ENCODE data around the gene NSDHL. TPM values are rescaled to one million over a fixed set of nuclear protein-coding genes. Genes with fewer than 3 reads are reported as not detected.

NSDHL gene
- total and polyA plus RNA-seq, 12 donors = 8.6 to 41.4 (median 16.1) TPM

DNA sequence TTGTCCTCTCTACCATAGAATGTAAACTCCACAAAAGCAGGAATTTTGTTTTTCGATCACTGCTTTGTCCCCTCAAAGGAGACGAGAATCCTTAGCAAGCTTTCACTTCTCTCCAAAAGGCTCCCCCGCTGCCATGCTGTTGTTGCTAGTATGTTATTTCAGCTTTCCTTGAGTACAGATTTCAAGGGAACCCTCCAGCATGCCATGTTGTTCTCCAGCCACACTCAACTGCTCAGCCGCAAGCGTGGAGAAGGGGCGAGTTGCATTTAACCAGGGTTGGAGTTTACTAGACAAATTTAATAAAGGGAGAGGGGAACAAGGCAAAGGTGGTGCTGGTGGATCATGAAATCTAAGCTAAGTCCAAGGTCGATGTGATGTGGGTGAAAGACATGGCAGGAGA is 23.1 kb downstream of the NSDHL start:
- no peak overlapping the region for H3K27ac ChIP-seq
- no peaks in the 10 kb centered on the region for H3K9me3 ChIP-seq
- H3K4me3 ChIP-seq = no peak overlapping the region
- intact Hi-C loops (cut with DNase I) = no loop called here
- TF ChIP-seq, protein P1, sequence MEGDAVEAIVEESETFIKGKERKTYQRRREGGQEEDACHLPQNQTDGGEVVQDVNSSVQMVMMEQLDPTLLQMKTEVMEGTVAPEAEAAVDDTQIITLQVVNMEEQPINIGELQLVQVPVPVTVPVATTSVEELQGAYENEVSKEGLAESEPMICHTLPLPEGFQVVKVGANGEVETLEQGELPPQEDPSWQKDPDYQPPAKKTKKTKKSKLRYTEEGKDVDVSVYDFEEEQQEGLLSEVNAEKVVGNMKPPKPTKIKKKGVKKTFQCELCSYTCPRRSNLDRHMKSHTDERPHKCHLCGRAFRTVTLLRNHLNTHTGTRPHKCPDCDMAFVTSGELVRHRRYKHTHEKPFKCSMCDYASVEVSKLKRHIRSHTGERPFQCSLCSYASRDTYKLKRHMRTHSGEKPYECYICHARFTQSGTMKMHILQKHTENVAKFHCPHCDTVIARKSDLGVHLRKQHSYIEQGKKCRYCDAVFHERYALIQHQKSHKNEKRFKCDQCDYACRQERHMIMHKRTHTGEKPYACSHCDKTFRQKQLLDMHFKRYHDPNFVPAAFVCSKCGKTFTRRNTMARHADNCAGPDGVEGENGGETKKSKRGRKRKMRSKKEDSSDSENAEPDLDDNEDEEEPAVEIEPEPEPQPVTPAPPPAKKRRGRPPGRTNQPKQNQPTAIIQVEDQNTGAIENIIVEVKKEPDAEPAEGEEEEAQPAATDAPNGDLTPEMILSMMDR (IDR thresholded peaks at IDR 0.05) = no peak
- ATAC-seq (no peak), DNase-seq (no peak)
- H3K4me1 ChIP-seq = no peaks in the 10 kb centered on the region
- 96 to 98% methylated on average over 7 of the region's 7 CpGs for WGBS, 2 donors
- peaks cover 0 to 4% (median 0%) of the 10 kb centered on the region in 7 donors for H3K27me3 ChIP-seq
- H3K36me3 ChIP-seq = peaks cover 0 to 71% (median 0%) of the 10 kb centered on the region in 9 donors

DNA sequence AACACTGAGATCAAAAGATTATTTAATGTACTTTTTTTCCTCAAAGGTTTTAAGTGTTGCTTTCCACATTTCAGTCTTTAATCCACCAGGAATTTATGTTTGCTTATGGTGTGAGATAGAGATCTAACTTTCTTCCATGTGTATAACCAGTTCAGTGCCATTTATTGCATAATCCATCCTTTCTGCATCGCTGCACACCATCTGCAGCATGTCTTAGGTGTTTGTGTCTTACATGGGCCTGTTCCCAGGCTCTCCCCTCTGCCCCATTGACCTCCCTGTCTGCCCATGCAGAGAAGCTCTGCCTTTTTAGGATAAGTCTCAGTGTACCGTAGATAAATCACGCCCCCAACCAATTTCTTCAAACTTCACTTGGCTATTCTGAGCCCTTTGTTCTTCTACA is 30.3 kb downstream of the NSDHL start:
- TF ChIP-seq, protein P1 (IDR thresholded peaks at IDR 0.05) = no peak
- intact Hi-C loops (cut with DNase I) = no loop called here
- Histone ChIP-seq H3K4me3 (no peak overlapping the region), H3K27me3 (peaks cover 0 to 4% (median 0%) of the 10 kb centered on the region in 7 donors), H3K36me3 (peaks cover 0 to 66% (median 0%) of the 10 kb centered on the region in 9 donors), H3K9me3 (no peaks in the 10 kb centered on the region), H3K27ac (no peak overlapping the region), H3K4me1 (no peaks in the 10 kb centered on the region)
- WGBS, 2 donors = 84 to 88% methylated on average over 3 of the region's 3 CpGs
- DNase-seq = no peak
- no peak for ATAC-seq

DNA sequence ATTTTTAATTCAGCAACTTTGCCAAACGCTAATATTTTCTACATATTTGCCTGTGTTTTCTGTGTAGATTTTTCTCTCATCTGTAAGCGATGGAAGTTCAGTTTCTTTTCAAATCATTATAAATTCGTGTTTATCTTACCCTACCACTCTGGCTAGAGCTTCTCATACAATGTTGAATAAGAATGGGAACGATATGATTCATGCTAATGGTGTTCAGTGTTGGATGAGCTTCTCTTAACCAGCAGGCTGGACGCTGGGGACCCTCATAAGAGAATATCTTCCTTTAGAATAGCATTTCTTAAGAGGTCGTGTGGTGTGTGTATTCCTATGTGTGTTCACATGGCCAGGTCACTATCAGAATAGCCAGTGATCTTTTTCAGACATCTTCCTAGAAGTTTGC is 31.0 kb downstream of the NSDHL start:
- Histone ChIP-seq H3K27me3 (no peaks in the 10 kb centered on the region), H3K27ac (no peak overlapping the region), H3K4me1 (no peaks in the 10 kb centered on the region), H3K9me3 (no peaks in the 10 kb centered on the region), H3K36me3 (peaks cover 0 to 65% (median 0%) of the 10 kb centered on the region in 9 donors), H3K4me3 (no peak overlapping the region)
- DNase-seq = no peak
- TF ChIP-seq, protein P1 (IDR thresholded peaks at IDR 0.05) = no peak
- intact Hi-C loops (cut with DNase I) = no loop called here
- 90 to 93% methylated on average over 6 of the region's 6 CpGs for WGBS, 2 donors
- ATAC-seq = no peak

DNA sequence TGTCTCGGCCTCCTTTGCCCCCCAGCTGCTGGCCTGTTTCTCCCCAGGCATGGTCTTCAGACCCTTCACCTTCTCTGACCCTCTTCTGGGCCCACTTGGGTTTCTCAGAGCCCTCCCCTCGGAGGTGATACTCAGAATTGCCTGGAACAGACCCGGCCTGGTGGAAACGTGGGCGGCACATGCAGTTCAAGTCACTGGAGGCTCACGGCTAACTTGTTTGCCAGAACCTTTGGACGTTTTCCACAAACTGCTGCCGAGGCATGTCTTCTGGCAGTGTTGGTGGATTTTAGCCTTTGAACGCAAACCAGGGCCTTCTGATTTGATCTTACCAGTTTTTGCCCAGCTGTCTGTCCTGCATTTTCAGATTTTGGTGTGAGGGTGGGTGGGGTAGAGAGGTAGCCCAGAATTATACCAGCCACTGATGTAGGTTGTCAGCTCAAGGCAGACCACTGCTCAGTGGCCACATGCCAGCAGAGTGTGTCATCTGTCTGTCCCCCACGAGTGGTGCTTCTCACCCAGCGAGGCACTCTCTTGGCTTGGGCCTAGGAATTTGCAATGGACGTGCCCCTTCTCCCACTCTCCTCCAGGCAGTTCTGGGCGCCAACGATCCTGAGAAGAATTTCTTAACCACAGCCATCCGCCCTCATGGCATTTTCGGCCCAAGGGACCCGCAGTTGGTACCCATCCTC is 34.5 kb downstream of the NSDHL start:
- DNase-seq (no peak), ATAC-seq (peak in 2 of 8 donors; percentile 36 to 37)
- Histone ChIP-seq H3K9me3 (no peaks in the 10 kb centered on the region), H3K4me1 (no peaks in the 10 kb centered on the region), H3K36me3 (peaks cover 0 to 76% (median 4%) of the 10 kb centered on the region in 9 donors), H3K27me3 (no peaks in the 10 kb centered on the region), H3K4me3 (no peak overlapping the region), H3K27ac (no peak overlapping the region)
- 78 to 87% methylated on average over 16 to 17 of the region's 17 CpGs for WGBS, 2 donors
- TF ChIP-seq, protein P1 (IDR thresholded peaks at IDR 0.05) = no peak
- intact Hi-C loops (cut with DNase I) = no loop called here

Measured in heart right ventricle (tissue), 16 donors.